ENCODE data around the gene ZNF423.

DNA sequence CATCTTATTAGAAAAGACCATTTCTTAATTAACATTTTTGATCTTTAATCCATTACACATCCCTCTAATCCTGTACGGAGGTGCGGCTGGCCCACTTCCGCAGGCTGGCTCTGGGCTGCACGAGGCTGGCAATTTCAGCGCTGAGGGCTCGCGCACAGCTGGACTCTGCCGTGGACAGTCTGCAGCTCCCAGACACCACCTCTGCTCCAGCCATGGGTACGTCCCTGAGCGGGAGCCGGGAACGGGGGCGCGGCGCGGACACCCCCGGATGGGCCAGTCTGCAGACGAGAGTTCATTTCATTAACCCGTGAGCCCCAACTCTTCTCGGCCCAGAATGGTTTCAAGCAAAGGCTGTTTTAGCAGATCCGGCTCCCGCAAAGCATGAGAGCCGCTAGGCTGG, 87.9 kb downstream of the ZNF423 start:
- no peak for TF ChIP-seq EZH2 (IDR thresholded peaks at IDR 0.05; ENCODE audit: borderline replicate concordance, low read length)
- TF ChIP-seq, protein P1, sequence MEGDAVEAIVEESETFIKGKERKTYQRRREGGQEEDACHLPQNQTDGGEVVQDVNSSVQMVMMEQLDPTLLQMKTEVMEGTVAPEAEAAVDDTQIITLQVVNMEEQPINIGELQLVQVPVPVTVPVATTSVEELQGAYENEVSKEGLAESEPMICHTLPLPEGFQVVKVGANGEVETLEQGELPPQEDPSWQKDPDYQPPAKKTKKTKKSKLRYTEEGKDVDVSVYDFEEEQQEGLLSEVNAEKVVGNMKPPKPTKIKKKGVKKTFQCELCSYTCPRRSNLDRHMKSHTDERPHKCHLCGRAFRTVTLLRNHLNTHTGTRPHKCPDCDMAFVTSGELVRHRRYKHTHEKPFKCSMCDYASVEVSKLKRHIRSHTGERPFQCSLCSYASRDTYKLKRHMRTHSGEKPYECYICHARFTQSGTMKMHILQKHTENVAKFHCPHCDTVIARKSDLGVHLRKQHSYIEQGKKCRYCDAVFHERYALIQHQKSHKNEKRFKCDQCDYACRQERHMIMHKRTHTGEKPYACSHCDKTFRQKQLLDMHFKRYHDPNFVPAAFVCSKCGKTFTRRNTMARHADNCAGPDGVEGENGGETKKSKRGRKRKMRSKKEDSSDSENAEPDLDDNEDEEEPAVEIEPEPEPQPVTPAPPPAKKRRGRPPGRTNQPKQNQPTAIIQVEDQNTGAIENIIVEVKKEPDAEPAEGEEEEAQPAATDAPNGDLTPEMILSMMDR (IDR thresholded peaks at IDR 0.05; ENCODE audit: low read length) = no peak
